DND-41 (cell line): Measurements from ENCODE around the gene PBLD.

Experiments used
- EZH2 ChIP-seq: IDR thresholded peaks from 3 replicates; pipeline ENCODE4 v1.6.1; 2012; ENCODE audit warnings: borderline replicate concordance, low read depth, mild to moderate bottlenecking, moderate library complexity, low read length, inconsistent platforms; ENCODE audit not compliant: severe bottlenecking
- TF ChIP-seq, protein P1 (sequence below): IDR thresholded peaks from 2 replicates; pipeline ENCODE4 v1.5.1; 2012; ENCODE audit warnings: borderline replicate concordance, low read length, moderate library complexity, mild to moderate bottlenecking; ENCODE audit not compliant: poor library complexity, severe bottlenecking; ENCODE audit errors: extremely low read depth

DNA sequence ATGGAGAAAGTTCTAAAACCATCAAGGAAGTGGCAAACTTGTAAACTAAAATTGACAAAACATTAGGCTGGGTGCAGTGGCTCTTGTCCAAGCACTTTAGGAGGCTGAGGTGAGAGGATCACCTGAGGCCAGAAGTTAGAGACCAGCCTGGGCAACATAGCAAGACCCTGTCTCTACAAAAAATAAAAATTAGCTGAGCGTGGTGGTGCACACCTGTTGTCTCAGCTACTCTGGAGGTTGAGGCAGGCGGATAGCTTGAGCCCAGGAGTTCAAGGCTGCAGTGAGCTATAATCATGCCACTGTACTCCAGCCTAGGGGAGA, 30.3 kb downstream of the PBLD start:
- TF ChIP-seq, protein P1, sequence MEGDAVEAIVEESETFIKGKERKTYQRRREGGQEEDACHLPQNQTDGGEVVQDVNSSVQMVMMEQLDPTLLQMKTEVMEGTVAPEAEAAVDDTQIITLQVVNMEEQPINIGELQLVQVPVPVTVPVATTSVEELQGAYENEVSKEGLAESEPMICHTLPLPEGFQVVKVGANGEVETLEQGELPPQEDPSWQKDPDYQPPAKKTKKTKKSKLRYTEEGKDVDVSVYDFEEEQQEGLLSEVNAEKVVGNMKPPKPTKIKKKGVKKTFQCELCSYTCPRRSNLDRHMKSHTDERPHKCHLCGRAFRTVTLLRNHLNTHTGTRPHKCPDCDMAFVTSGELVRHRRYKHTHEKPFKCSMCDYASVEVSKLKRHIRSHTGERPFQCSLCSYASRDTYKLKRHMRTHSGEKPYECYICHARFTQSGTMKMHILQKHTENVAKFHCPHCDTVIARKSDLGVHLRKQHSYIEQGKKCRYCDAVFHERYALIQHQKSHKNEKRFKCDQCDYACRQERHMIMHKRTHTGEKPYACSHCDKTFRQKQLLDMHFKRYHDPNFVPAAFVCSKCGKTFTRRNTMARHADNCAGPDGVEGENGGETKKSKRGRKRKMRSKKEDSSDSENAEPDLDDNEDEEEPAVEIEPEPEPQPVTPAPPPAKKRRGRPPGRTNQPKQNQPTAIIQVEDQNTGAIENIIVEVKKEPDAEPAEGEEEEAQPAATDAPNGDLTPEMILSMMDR, result no peak
- TF ChIP-seq EZH2, result no peak
